GM04503 (cell line): ENCODE measurements around the gene PRLR.
"Not testable (repeated sequence)": the region's sequence is repeated elsewhere in the genome, so short reads cannot be mapped to it uniquely, and the experiment has no call there.

ENCODE experiments used
- DNase-seq: peaks from one replicate; pipeline ENCODE4 v3.0.0-alpha.2; 2012; ENCODE audit warnings: low read depth

The PRLR gene

DNA sequence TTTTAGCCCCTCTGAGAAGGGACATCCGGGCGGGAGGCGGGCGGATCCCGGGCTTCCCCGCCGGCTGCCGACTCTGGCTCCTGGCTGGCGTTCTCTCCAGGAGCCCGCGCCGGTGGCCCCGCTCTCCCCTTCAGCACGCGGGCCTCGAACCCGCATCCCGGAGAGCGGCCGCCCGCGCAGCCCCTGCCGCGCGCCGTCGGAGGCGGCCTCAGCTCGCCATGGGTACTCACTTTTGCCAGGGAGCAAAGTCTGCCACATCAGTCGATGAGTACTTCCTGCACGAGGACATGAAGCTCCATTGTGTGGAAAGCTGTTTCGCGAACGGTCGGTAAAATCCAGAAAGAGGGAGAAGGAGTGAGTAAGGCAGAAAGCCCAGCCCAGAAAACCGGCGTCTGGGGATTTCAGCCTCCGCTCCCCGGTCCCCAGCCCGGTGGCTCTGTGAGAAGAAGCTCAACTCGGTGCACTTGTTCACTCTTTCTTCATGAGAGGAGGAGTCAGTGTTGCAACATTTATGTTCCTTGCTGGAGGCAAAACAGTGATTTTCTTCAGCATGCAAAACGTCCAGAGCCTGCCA lies at the start of gene PRLR:
Gene PRLR (minus strand): TSS at position 450 of the 574 bp plus-strand sequence. CDS start 140,867 bp downstream, outside the sequence.
- no peak for DNase-seq

- DNase-seq, result no peak
Measured at GRCh38 chr5:35274839-35275509, 44.7 kb upstream of the PRLR start.

GRCh38 chr5:35269006-35269405 lies 38.7 kb upstream of the PRLR start:
- DNase-seq, result no peak

- DNase-seq, result no peak
Measured at GRCh38 chr5:35266276-35266675, 36.0 kb upstream of the PRLR start.

GRCh38 chr5:35264509-35264908 lies 34.2 kb upstream of the PRLR start:
- no peak for DNase-seq

GRCh38 chr5:35263266-35263877 lies 33.1 kb upstream of the PRLR start:
- no peak for DNase-seq

GRCh38 chr5:35253582-35253981 lies 23.3 kb upstream of the PRLR start:
- DNase-seq, result no peak

- DNase-seq, result no peak
Measured at GRCh38 chr5:35252963-35253362, 22.7 kb upstream of the PRLR start.

- DNase-seq, result no peak
Measured at GRCh38 chr5:35248843-35249780, 18.8 kb upstream of the PRLR start.

DNA sequence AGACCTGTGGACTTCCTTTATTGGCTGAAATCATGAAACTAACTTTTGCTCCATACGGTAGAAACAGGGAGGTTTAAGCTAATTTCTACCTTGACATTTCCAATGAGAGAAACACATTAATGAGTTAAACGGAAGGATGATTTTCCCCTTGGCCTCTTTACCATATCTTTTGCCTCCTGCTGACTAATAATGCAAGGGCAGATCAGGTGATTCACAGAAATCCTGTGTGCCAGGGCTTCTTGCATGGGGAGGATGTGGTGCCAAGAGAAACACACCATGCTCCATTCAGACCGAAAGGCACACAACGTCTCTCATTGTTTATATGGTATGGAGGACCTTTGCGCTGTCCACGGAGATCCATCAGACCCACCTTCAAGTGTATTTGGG lies 17.4 kb upstream of the PRLR start:
- no peak for DNase-seq

- DNase-seq, result no peak
Measured at GRCh38 chr5:35246900-35247647, 16.8 kb upstream of the PRLR start.

GRCh38 chr5:35246411-35246810 lies 16.1 kb upstream of the PRLR start:
- no peak for DNase-seq

GRCh38 chr5:35245371-35245770 lies 15.1 kb upstream of the PRLR start:
- not testable (repeated sequence) for DNase-seq

- DNase-seq, result no peak
Measured at GRCh38 chr5:35244171-35244570, 13.9 kb upstream of the PRLR start.

GRCh38 chr5:35242702-35243258 lies 12.5 kb upstream of the PRLR start:
- DNase-seq, result no peak

- DNase-seq, result no peak
Measured at GRCh38 chr5:35240892-35241291, 10.6 kb upstream of the PRLR start.

DNA sequence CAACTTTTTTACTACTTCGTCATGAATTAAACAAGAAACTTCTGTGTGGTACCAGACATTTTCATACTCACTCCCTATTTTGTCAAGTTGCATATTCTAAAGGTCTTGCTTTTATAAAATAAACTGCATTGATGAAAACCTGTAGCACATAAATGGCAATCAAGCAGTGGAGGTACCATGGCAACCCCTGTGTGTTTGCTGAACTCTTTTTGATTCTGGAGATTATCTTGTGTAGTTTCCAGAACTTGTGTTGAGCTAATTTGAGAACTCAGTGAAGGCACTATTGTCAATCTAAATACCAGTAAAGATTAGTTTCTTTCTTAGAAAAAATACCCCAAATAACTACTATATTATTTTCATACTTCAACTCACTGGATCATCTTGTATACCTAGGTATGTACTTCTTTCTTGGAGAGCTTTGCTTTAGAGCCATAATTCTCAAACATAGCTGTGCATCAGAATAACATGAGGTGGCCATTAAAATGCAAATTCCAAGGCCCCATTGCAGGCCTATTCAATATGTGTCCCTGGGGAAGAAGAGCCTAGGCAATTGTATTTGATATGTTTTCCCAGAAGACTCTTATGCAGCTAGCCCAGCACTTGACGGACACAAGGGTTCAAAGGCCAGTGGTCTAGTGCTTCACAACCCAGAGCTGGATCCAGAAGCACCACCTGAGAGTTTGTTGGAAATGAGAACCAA lies 9.8 kb upstream of the PRLR start:
- no peak for DNase-seq

DNA sequence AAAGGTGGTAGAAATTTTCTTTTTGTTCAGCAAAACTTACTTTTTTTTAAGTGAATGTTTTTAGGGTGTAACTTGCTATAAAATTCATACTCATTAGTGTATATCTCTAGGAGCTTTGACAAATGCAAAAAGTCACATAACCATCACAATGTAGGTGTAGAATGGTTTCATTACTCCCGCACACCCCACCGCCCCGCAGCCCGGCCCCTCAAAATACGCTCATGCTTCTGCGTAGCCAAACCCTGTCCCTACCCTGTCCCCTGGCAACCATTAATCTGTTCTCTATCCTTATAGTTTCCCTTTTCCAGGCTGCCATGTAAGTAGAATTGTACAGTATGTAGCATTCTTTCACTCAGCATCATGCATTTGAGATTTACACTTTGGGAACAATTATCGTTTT lies 9.2 kb upstream of the PRLR start:
- no peak for DNase-seq

GRCh38 chr5:35237580-35238376 lies 7.5 kb upstream of the PRLR start:
- no peak for DNase-seq

DNA sequence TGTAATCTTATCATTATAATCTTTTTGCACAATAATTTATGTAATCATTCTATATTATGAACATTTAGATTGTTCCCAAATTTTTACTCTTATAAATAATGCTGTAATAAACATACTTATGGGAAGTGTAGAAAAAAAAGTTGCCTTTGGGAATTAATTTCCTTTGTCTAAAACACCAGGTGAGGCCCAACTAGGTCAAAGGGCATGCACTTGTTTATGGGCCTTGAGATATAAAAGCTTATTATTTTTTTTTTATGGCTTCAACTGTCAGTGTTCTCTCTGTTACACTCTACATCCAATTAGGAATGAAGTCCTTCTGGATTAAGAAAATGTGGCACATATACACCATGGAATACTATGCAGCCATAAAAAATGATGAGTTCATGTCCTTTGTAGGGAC lies 6.5 kb upstream of the PRLR start:
- DNase-seq, result no peak
